ENCODE measurements around the gene PDE4B.

DNA sequence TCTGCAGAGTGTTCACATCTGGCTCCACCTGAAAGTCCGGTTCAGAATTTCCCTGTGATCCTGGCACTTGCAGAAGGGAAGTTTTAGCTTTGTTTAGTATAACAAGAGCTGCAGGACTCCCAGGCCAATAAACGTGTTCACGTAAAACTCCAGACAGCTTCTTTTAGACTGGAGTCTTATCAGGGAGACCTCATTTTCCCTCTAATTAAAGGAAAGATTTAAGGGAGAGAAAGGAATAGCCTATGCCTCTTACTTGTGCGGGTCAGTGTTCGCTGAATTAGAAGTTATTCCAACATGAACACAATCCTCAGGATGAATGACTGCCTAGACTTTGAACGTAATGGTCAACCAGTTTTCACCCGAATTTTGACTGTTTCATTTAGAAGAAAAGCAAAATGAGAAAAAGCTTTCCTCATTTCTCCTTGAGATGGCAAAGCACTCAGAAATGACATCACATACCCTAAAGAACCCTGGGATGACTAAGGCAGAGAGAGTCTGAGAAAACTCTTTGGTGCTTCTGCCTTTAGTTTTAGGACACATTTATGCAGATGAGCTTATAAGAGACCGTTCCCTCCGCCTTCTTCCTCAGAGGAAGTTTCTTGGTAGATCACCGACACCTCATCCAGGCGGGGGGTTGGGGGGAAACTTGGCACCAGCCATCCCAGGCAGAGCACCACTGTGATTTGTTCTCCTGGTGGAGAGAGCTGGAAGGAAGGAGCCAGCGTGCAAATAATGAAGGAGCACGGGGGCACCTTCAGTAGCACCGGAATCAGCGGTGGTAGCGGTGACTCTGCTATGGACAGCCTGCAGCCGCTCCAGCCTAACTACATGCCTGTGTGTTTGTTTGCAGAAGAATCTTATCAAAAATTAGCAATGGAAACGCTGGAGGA is 539.2 kb downstream of the PDE4B start:
- no peak for TF ChIP-seq CTCF (conservative IDR thresholded peaks at IDR 0.05; ENCODE audit: low read length)
- no peak for TF ChIP-seq EZH2phosphoT487 (IDR thresholded peaks at IDR 0.05; ENCODE audit: borderline replicate concordance, low read depth, low read length)
